ENCODE measurements around the gene CEP83.

The CEP83 gene

GRCh38 chr12:94297876-94298505 lies 161.7 kb downstream of the CEP83 start:
- Histone ChIP-seq H3K4me3 (ENCODE audit: low read length) (no peak overlapping the region), H3K9me3 (ENCODE audit: control insufficient read depth, low read length) (no peaks in the 10 kb centered on the region), H3K36me3 (ENCODE audit: control insufficient read depth, insufficient read depth, low read length, severe bottlenecking) (no peaks in the 10 kb centered on the region), H3K27me3 (replicated peaks; ENCODE audit: control insufficient read depth, insufficient read depth, low read length) (no peaks in the 10 kb centered on the region), H3K4me1 (ENCODE audit: control insufficient read depth, insufficient read depth, low read length) (no peaks in the 10 kb centered on the region), H3K9ac (ENCODE audit: low read length) (no peak overlapping the region)
- DNase-seq (ENCODE audit: low read depth) = no peak

GRCh38 chr12:94297096-94297699 lies 162.5 kb downstream of the CEP83 start:
- no peaks in the 10 kb centered on the region for H3K27me3 ChIP-seq (replicated peaks; ENCODE audit: control insufficient read depth, insufficient read depth, low read length)
- no peaks in the 10 kb centered on the region for H3K36me3 ChIP-seq (ENCODE audit: control insufficient read depth, insufficient read depth, low read length, severe bottlenecking)
- no peak overlapping the region for H3K9ac ChIP-seq (ENCODE audit: low read length)
- H3K4me1 ChIP-seq (ENCODE audit: control insufficient read depth, insufficient read depth, low read length) = no peaks in the 10 kb centered on the region
- no peak overlapping the region for H3K4me3 ChIP-seq (ENCODE audit: low read length)
- DNase-seq (ENCODE audit: low read depth) = no peak
- no peaks in the 10 kb centered on the region for H3K9me3 ChIP-seq (ENCODE audit: control insufficient read depth, low read length)

- DNase-seq (ENCODE audit: low read depth) = no peak
- H3K9ac ChIP-seq (ENCODE audit: low read length) = no peak overlapping the region
Measured at GRCh38 chr12:94290353-94290752, 169.3 kb downstream of the CEP83 start.

GRCh38 chr12:94289461-94290312 lies 170.0 kb downstream of the CEP83 start:
- H3K36me3 ChIP-seq (ENCODE audit: control insufficient read depth, insufficient read depth, low read length, severe bottlenecking) = no peaks in the 10 kb centered on the region
- H3K9ac ChIP-seq (ENCODE audit: low read length) = peak overlapping the region; percentile 16
- DNase-seq (ENCODE audit: low read depth) = peak; percentile 67
- H3K4me1 ChIP-seq (ENCODE audit: control insufficient read depth, insufficient read depth, low read length) = peaks cover 18% of the 10 kb centered on the region
- H3K4me3 ChIP-seq (ENCODE audit: low read length) = peak overlapping the region; percentile 18
- H3K27me3 ChIP-seq (replicated peaks; ENCODE audit: control insufficient read depth, insufficient read depth, low read length) = peaks cover 15% of the 10 kb centered on the region
- no peaks in the 10 kb centered on the region for H3K9me3 ChIP-seq (ENCODE audit: control insufficient read depth, low read length)

More at GRCh38 chr12:94290353-94290752, 169.3 kb downstream of the CEP83 start:
- Histone ChIP-seq H3K9me3 (ENCODE audit: control insufficient read depth, low read length) (no peaks in the 10 kb centered on the region), H3K27me3 (replicated peaks; ENCODE audit: control insufficient read depth, insufficient read depth, low read length) (peaks cover 9% of the 10 kb centered on the region), H3K36me3 (ENCODE audit: control insufficient read depth, insufficient read depth, low read length, severe bottlenecking) (no peaks in the 10 kb centered on the region), H3K4me1 (ENCODE audit: control insufficient read depth, insufficient read depth, low read length) (peaks cover 18% of the 10 kb centered on the region), H3K4me3 (ENCODE audit: low read length) (no peak overlapping the region)

- no peaks in the 10 kb centered on the region for H3K9me3 ChIP-seq (ENCODE audit: control insufficient read depth, low read length)
- H3K36me3 ChIP-seq (ENCODE audit: control insufficient read depth, insufficient read depth, low read length, severe bottlenecking) = no peaks in the 10 kb centered on the region
- H3K4me1 ChIP-seq (ENCODE audit: control insufficient read depth, insufficient read depth, low read length) = peaks cover 18% of the 10 kb centered on the region
- H3K9ac ChIP-seq (ENCODE audit: low read length) = no peak overlapping the region
- DNase-seq (ENCODE audit: low read depth) = no peak
- no peak overlapping the region for H3K4me3 ChIP-seq (ENCODE audit: low read length)
- peaks cover 16% of the 10 kb centered on the region for H3K27me3 ChIP-seq (replicated peaks; ENCODE audit: control insufficient read depth, insufficient read depth, low read length)
Measured at GRCh38 chr12:94287245-94287628, 172.4 kb downstream of the CEP83 start.

- Histone ChIP-seq H3K9ac (ENCODE audit: low read length) (no peak overlapping the region), H3K36me3 (ENCODE audit: control insufficient read depth, insufficient read depth, low read length, severe bottlenecking) (no peaks in the 10 kb centered on the region), H3K27me3 (replicated peaks; ENCODE audit: control insufficient read depth, insufficient read depth, low read length) (peaks cover 18% of the 10 kb centered on the region), H3K4me3 (ENCODE audit: low read length) (no peak overlapping the region), H3K9me3 (ENCODE audit: control insufficient read depth, low read length) (no peaks in the 10 kb centered on the region), H3K4me1 (ENCODE audit: control insufficient read depth, insufficient read depth, low read length) (peaks cover 18% of the 10 kb centered on the region)
- DNase-seq (ENCODE audit: low read depth) = no peak
Measured at GRCh38 chr12:94286583-94287244, 173.0 kb downstream of the CEP83 start.

- H3K27me3 ChIP-seq (replicated peaks; ENCODE audit: control insufficient read depth, insufficient read depth, low read length) = peaks cover 20% of the 10 kb centered on the region
- H3K4me3 ChIP-seq (ENCODE audit: low read length) = no peak overlapping the region
- no peaks in the 10 kb centered on the region for H3K9me3 ChIP-seq (ENCODE audit: control insufficient read depth, low read length)
- H3K36me3 ChIP-seq (ENCODE audit: control insufficient read depth, insufficient read depth, low read length, severe bottlenecking) = no peaks in the 10 kb centered on the region
- H3K4me1 ChIP-seq (ENCODE audit: control insufficient read depth, insufficient read depth, low read length) = peaks cover 18% of the 10 kb centered on the region
- no peak overlapping the region for H3K9ac ChIP-seq (ENCODE audit: low read length)
- DNase-seq (ENCODE audit: low read depth) = no peak
Measured at GRCh38 chr12:94285943-94286582, 173.6 kb downstream of the CEP83 start.

GRCh38 chr12:94284859-94285258 lies 174.8 kb downstream of the CEP83 start:
- H3K27me3 ChIP-seq (replicated peaks; ENCODE audit: control insufficient read depth, insufficient read depth, low read length) = peaks cover 25% of the 10 kb centered on the region
- no peaks in the 10 kb centered on the region for H3K9me3 ChIP-seq (ENCODE audit: control insufficient read depth, low read length)
- no peak for DNase-seq (ENCODE audit: low read depth)
- peaks cover 9% of the 10 kb centered on the region for H3K4me1 ChIP-seq (ENCODE audit: control insufficient read depth, insufficient read depth, low read length)
- H3K4me3 ChIP-seq (ENCODE audit: low read length) = no peak overlapping the region
- H3K9ac ChIP-seq (ENCODE audit: low read length) = no peak overlapping the region
- no peaks in the 10 kb centered on the region for H3K36me3 ChIP-seq (ENCODE audit: control insufficient read depth, insufficient read depth, low read length, severe bottlenecking)

- Histone ChIP-seq H3K9ac (ENCODE audit: low read length) (no peak overlapping the region), H3K9me3 (ENCODE audit: control insufficient read depth, low read length) (no peaks in the 10 kb centered on the region), H3K36me3 (ENCODE audit: control insufficient read depth, insufficient read depth, low read length, severe bottlenecking) (no peaks in the 10 kb centered on the region), H3K4me1 (ENCODE audit: control insufficient read depth, insufficient read depth, low read length) (peaks cover under 1% of the 10 kb centered on the region), H3K4me3 (ENCODE audit: low read length) (no peak overlapping the region), H3K27me3 (replicated peaks; ENCODE audit: control insufficient read depth, insufficient read depth, low read length) (peaks cover 25% of the 10 kb centered on the region)
- DNase-seq (ENCODE audit: low read depth) = no peak
Measured at GRCh38 chr12:94284046-94284445, 175.6 kb downstream of the CEP83 start.

- H3K36me3 ChIP-seq (ENCODE audit: control insufficient read depth, insufficient read depth, low read length, severe bottlenecking) = no peaks in the 10 kb centered on the region
- no peak overlapping the region for H3K9ac ChIP-seq (ENCODE audit: low read length)
- H3K4me1 ChIP-seq (ENCODE audit: control insufficient read depth, insufficient read depth, low read length) = no peaks in the 10 kb centered on the region
- H3K9me3 ChIP-seq (ENCODE audit: control insufficient read depth, low read length) = no peaks in the 10 kb centered on the region
- peaks cover 19% of the 10 kb centered on the region for H3K27me3 ChIP-seq (replicated peaks; ENCODE audit: control insufficient read depth, insufficient read depth, low read length)
- DNase-seq (ENCODE audit: low read depth) = no peak
- H3K4me3 ChIP-seq (ENCODE audit: low read length) = no peak overlapping the region
Measured at GRCh38 chr12:94282675-94283074, 177.0 kb downstream of the CEP83 start.

Measured in adipocyte (in vitro differentiated cells).